ENCODE results near the gene RBKS. TPM values are rescaled to one million over a fixed set of nuclear protein-coding genes. Genes with fewer than 3 reads are reported as not detected.

RBKS gene
- total and polyA plus RNA-seq, 2 of the 13 experiments (the other 11 are each of a cell fraction or from before 2014, with no cell fraction given), result 7.7 to 8.3 TPM

DNA sequence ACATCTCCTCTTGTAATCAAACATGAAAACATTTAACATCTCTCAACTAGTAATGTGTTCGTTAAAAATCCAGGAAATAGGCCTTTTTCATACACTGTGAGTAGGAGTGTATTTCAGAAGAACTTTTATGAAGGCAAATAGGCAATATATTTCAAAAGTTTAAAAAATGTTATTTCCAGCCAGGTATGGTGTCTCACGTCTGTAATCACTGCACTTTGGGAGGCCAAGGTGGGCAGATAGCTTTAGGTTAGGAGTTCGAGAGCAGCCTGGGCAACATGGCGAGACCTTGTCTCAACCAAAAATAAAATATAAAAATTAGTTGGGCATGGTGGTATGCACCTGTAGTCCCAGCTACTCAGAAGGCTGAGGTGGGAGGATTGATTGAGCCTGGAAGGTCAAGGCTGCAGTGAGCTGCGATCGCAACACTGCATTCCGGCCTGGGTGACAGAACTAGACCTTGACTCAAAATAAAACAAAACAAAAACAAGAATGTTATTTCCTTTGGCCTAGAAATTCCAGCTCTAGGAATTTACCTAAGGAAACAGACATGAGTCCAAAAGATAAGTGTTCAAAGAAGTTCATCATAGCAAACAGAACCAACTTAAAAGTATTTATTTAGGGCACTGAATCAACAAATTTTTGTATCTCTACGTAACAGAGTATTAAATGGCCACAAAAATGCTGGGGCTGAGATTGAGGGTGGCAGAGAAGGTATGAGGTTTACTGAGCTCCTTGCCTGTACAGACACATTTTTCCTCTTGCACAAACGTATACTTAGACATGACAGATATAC is 14.9 kb downstream of the RBKS start (continued):
- TF ChIP-seq ZNF766 (CRISPR knock-in tag; IDR thresholded peaks at IDR 0.05; ENCODE audit: borderline replicate concordance) (peak; percentile 29; the same call in 1 of the 2 replicates), RCOR2 (CRISPR knock-in tag; IDR thresholded peaks at IDR 0.05) (peak; percentile 71), FOXJ3 (CRISPR knock-in tag; IDR thresholded peaks at IDR 0.05; ENCODE audit: borderline replicate concordance) (peak; percentile 87; the same call in 1 of the 2 replicates), SOX13 (IDR thresholded peaks at IDR 0.05) (peak; percentile 15; the same call in 1 of the 2 replicates), SOX13 (CRISPR knock-in tag; conservative IDR thresholded peaks at IDR 0.05 in 1 of 2, IDR thresholded peaks at IDR 0.05 in 1 of 2) (peak in 1 of 2 experiments; percentile 81; a peak in 2 of 4 replicates), ZSCAN12 (CRISPR knock-in tag; IDR thresholded peaks at IDR 0.05) (no peak), RXRB (CRISPR knock-in tag; IDR thresholded peaks at IDR 0.05; ENCODE audit: borderline replicate concordance) (peak; percentile 96), KAT8 (CRISPR knock-in tag; IDR thresholded peaks at IDR 0.05) (peak; percentile 49), TEAD3 (CRISPR knock-in tag; optimal IDR thresholded peaks at IDR 0.05; ENCODE audit: borderline replicate concordance) (peak; percentile 98), ZSCAN31 (CRISPR knock-in tag; IDR thresholded peaks at IDR 0.05; ENCODE audit: low read depth) (peak; percentile 53; the same call in 1 of the 2 replicates), ZFP36 (IDR thresholded peaks at IDR 0.05; ENCODE audit: borderline replicate concordance, low read depth, low read length, partially characterized antibody) (no peak), ISL2 (CRISPR knock-in tag; IDR thresholded peaks at IDR 0.05) (peak; percentile 90), MIER3 (CRISPR knock-in tag; IDR thresholded peaks at IDR 0.05; ENCODE audit: borderline replicate concordance) (peak; percentile 25; the same call in 1 of the 2 replicates), TBL1XR1 (IDR thresholded peaks at IDR 0.05; ENCODE audit: borderline replicate concordance, low read length, partially characterized antibody) (peak; percentile 98), POLR2AphosphoS5 (IDR thresholded peaks at IDR 0.05; ENCODE audit: low read depth, low read length) (no peak), RXRA (CRISPR knock-in tag; IDR thresholded peaks at IDR 0.05) (peak; percentile 69; the same call in 1 of the 2 replicates), HNF4G (IDR thresholded peaks at IDR 0.05; ENCODE audit: borderline replicate concordance, low read depth, low read length) (no peak), HNF4G (CRISPR knock-in tag; IDR thresholded peaks at IDR 0.05; ENCODE audit: borderline replicate concordance, low read depth) (no peak), FOXO1 (CRISPR knock-in tag; IDR thresholded peaks at IDR 0.05) (peak; percentile 92), ZNF709 (CRISPR knock-in tag; IDR thresholded peaks at IDR 0.05) (0 out of 2 replicates have a peak, but pooled peaks have one; percentile 41), ZNF747 (CRISPR knock-in tag; IDR thresholded peaks at IDR 0.05; ENCODE audit: borderline replicate concordance) (0 out of 2 replicates have a peak, but pooled peaks have one; percentile 39), ZFX (CRISPR knock-in tag; IDR thresholded peaks at IDR 0.05; ENCODE audit: low read depth) (no peak), GFI1 (CRISPR knock-in tag; IDR thresholded peaks at IDR 0.05; ENCODE audit: borderline replicate concordance) (peak; percentile 98)
- TF ChIP-seq, protein P1, sequence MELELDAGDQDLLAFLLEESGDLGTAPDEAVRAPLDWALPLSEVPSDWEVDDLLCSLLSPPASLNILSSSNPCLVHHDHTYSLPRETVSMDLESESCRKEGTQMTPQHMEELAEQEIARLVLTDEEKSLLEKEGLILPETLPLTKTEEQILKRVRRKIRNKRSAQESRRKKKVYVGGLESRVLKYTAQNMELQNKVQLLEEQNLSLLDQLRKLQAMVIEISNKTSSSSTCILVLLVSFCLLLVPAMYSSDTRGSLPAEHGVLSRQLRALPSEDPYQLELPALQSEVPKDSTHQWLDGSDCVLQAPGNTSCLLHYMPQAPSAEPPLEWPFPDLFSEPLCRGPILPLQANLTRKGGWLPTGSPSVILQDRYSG (CRISPR knock-in tag; IDR thresholded peaks at IDR 0.05), result no peak
- TF ChIP-seq, protein P2, sequence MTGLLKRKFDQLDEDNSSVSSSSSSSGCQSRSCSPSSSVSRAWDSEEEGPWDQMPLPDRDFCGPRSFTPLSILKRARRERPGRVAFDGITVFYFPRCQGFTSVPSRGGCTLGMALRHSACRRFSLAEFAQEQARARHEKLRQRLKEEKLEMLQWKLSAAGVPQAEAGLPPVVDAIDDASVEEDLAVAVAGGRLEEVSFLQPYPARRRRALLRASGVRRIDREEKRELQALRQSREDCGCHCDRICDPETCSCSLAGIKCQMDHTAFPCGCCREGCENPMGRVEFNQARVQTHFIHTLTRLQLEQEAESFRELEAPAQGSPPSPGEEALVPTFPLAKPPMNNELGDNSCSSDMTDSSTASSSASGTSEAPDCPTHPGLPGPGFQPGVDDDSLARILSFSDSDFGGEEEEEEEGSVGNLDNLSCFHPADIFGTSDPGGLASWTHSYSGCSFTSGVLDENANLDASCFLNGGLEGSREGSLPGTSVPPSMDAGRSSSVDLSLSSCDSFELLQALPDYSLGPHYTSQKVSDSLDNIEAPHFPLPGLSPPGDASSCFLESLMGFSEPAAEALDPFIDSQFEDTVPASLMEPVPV (CRISPR knock-in tag; IDR thresholded peaks at IDR 0.05), result no peak
- TF ChIP-seq, protein P3, sequence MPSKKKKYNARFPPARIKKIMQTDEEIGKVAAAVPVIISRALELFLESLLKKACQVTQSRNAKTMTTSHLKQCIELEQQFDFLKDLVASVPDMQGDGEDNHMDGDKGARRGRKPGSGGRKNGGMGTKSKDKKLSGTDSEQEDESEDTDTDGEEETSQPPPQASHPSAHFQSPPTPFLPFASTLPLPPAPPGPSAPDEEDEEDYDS (CRISPR knock-in tag; IDR thresholded peaks at IDR 0.05), result 0 out of 2 replicates have a peak, but pooled peaks have one; percentile 24
- TF ChIP-seq, protein P4, sequence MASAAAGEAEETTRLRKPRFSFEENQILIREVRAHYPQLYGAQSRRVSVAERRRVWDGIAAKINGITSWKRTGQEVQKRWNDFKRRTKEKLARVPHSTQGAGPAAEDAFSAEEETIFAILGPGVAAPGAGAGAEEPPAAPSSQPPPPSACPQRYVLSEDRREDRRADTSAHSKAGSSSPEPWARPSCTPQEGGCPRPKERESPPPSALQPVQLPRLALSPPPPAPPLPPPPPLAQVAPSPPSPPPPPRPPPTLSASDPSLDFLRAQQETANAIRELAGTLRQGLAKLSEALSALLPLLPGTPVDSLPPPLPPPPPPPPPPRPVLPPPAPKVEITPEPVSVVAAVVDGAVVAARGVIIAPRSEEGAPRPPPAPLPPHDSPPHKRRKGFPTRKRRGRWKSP (CRISPR knock-in tag; IDR thresholded peaks at IDR 0.05), result peak; percentile 26; the same call in 1 of the 2 replicates

Measured in HepG2 (cell line).